ENCODE results near the gene PRMT3.

PRMT3 gene

DNA sequence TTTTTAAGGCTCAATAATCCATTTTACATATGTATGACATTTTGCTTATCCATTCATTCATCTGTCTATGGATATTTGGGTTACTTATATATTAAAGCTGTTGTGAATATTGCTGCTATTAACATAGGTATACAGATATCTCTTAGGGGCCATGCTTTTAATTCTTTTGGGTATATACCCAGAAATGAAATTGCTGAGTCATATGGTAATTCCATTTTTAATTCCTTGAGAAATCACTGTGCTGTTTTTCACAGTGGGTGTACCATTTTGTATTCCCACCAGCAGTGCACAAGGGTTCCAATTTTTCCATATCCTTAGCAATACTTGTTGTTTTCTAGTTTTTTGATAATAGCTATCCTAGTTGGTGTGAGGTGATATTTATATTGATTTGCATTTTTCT lies 19.0 kb downstream of the PRMT3 start:
- Histone ChIP-seq H3K9ac (ENCODE audit: low read depth, low read length) (no peak overlapping the region), H3K36me3 (ENCODE audit: insufficient read depth, low read length) (no peaks in the 10 kb centered on the region), H3K4me1 (ENCODE audit: insufficient read depth, low read length) (no peaks in the 10 kb centered on the region), H3K9me3 (ENCODE audit: control insufficient read depth, insufficient read depth, low read length) (no peaks in the 10 kb centered on the region)

DNA sequence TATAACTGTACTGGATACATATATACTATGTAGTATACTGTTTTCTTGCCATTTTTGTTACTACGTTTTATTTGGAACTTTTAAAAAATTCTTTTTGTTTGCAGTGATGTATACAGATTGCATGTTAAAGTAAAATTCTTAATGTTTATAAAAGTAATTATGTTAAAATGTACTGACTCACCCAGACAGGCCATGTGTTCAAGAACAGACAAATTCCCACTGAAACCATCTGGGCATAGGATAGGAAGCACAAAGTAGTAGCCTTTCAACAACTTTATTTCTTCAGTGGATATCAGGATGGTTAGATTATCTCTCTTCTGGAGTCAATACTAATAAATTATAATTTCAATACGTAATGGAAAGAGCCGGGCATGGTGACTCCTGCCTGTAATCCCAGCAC lies 19.8 kb downstream of the PRMT3 start:
- no peak overlapping the region for H3K9ac ChIP-seq (ENCODE audit: low read depth, low read length)

DNA sequence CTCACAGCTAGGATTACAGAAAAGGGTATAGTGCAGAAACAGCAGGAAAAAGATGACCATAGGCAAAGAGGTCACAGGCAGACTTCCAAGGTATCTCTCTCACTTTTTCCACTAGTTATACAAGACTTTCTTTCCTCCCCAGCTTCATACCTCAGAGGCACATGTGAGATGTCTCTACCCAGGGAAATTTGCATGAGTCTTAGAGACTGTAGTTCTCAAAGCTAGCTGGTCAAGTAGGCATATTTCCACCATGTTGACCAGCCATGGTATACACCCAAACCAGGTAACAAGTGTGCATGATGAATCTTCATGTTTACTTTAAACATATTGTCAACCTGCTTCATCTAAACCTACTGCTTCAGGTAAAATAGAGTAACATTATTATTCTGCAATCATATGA lies 27.9 kb downstream of the PRMT3 start:
- Histone ChIP-seq H3K4me1 (ENCODE audit: insufficient read depth, low read length) (no peaks in the 10 kb centered on the region), H3K36me3 (ENCODE audit: insufficient read depth, low read length) (no peaks in the 10 kb centered on the region), H3K9me3 (ENCODE audit: control insufficient read depth, insufficient read depth, low read length) (no peaks in the 10 kb centered on the region), H3K9ac (ENCODE audit: low read depth, low read length) (no peak overlapping the region)

More for the DNA sequence above, 19.8 kb downstream of the PRMT3 start:
- H3K36me3 ChIP-seq (ENCODE audit: insufficient read depth, low read length): no peaks in the 10 kb centered on the region
- H3K4me1 ChIP-seq (ENCODE audit: insufficient read depth, low read length): no peaks in the 10 kb centered on the region
- H3K9me3 ChIP-seq (ENCODE audit: control insufficient read depth, insufficient read depth, low read length): no peaks in the 10 kb centered on the region

DNA sequence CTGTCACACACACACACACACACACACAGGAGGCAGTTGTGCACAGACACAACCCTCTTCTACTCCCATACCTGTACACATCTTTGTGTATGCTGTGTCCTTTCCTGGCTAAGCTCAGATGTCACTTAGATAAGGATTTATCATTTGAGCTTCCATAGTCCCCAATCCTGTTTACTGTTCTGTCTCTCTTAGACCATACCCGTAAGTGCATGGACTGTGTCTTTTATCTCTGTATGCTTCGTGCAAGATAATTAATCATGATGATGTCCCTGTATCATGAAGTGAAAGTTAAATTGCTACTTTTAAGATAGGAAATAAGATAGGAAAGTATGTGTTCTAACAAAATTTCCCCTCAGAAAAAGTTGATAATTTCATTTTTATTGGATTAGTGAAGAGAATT lies 30.3 kb downstream of the PRMT3 start:
- no peaks in the 10 kb centered on the region; the same call in 1 of the 2 replicates for H3K36me3 ChIP-seq (ENCODE audit: insufficient read depth, low read length)
- H3K4me1 ChIP-seq (ENCODE audit: insufficient read depth, low read length): no peaks in the 10 kb centered on the region
- H3K9ac ChIP-seq (ENCODE audit: low read depth, low read length): no peak overlapping the region
- no peaks in the 10 kb centered on the region for H3K9me3 ChIP-seq (ENCODE audit: control insufficient read depth, insufficient read depth, low read length)

DNA sequence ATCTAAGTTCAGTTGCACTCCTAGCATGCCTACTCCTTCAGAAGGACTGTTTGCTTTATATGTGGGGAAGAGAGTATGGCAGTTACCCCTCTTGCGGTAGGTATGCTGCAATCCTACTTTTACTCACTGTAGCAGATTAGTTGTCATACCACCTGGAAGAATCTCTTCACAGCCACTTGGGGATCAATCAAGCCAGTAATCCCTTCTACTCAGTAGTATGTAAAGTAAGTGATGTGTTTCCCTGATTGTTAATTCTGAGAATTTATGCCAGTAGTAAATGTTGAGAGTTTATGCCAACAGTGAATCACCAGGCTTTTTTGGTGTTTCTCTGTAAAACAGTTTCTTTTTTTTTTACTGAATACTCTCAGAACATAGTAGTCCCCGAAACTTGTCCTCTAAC lies 34.4 kb downstream of the PRMT3 start:
- Histone ChIP-seq H3K36me3 (ENCODE audit: insufficient read depth, low read length) (no peaks in the 10 kb centered on the region; the same call in 1 of the 2 replicates), H3K9me3 (ENCODE audit: control insufficient read depth, insufficient read depth, low read length) (no peaks in the 10 kb centered on the region), H3K4me1 (ENCODE audit: insufficient read depth, low read length) (no peaks in the 10 kb centered on the region), H3K9ac (ENCODE audit: low read depth, low read length) (no peak overlapping the region)

DNA sequence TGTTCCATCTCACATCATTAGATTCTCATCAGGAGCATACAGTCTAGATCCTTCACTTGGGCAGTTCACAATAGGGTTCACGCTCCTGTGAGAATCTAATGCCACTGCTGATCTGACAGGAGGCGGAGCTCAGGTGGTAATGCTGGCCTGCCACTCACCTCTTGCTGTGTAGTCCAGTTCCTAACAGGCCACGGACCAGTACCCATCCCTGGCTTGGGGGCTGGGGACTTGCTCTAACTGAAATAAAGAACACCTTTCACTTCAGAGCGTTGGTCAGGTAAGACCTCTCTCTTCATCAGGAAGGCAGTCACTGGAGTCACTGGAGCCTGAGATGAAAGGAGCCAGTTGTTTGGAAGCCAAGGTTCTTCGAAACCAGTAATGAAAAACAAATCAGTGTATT lies 41.7 kb downstream of the PRMT3 start:
- Histone ChIP-seq H3K9me3 (ENCODE audit: control insufficient read depth, insufficient read depth, low read length) (no peaks in the 10 kb centered on the region), H3K36me3 (ENCODE audit: insufficient read depth, low read length) (no peaks in the 10 kb centered on the region), H3K4me1 (ENCODE audit: insufficient read depth, low read length) (no peaks in the 10 kb centered on the region), H3K9ac (ENCODE audit: low read depth, low read length) (no peak overlapping the region)

DNA sequence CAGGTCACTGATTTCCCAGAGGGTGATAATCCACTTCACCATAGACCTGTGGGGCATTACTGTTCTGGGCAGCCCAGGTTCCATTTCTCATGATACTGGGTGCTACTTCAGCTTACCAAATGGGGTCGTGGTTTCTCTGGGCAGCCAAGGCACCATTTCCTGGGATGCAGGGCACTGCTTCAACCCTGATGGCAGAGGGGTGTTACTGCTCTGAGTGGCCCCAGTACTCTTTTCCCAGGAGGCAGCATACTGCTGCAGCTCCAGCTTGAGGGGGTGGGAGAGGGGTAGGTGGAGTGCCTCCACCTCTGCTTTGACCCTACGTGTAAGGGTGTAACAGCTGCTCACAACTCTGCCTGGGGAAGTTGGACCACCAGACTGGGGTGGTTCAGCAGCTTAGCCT lies 51.1 kb downstream of the PRMT3 start:
- 0 out of 2 replicates have a peak, but pooled peaks cover 6% of the 10 kb centered on the region for H3K4me1 ChIP-seq (ENCODE audit: insufficient read depth, low read length)
- no peaks in the 10 kb centered on the region for H3K9me3 ChIP-seq (ENCODE audit: control insufficient read depth, insufficient read depth, low read length)
- H3K36me3 ChIP-seq (ENCODE audit: insufficient read depth, low read length): no peaks in the 10 kb centered on the region
- no peak overlapping the region for H3K9ac ChIP-seq (ENCODE audit: low read depth, low read length)

DNA sequence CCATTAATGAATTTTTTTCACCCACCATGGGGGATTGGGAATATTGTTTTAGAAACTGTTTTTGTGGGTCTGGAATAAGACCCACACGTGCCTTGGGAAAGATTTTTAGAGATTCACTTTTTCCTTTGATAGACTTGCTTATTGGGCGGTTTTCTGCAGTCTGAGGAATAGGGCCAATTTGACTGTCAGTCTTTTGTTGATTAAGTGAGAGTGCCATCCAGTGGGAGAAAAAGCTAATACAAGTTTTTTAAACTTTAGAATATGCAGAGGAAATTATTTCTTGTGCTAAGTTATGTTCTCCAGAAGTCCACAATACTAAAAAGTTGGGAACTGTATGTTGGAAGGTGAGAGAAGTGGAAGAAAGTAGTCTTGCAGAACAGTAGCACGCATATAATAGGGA lies 56.1 kb downstream of the PRMT3 start:
- no peaks in the 10 kb centered on the region for H3K36me3 ChIP-seq (ENCODE audit: insufficient read depth, low read length)
- H3K9me3 ChIP-seq (ENCODE audit: control insufficient read depth, insufficient read depth, low read length): no peaks in the 10 kb centered on the region
- H3K9ac ChIP-seq (ENCODE audit: low read depth, low read length): no peak overlapping the region
- peaks cover 11% of the 10 kb centered on the region for H3K4me1 ChIP-seq (ENCODE audit: insufficient read depth, low read length)

DNA sequence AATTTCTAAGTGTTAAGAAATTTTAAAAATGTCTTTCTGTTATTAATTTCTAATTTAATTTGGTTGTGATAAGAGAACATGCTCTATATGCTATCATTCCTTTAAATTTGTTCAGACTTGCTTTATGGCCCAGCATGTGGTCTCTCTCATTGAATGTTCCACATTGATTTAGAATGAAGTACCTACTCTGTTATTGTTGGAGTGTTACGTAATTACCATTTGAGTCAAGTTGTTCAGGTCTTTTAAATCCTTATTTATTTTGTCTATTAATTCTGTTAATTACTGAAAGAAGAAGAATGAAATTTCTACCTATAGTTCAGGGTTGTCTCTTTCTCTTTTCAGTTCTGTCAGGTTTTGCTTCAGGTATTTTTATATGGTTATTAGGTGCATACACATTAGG lies 57.0 kb downstream of the PRMT3 start:
- Histone ChIP-seq H3K9ac (ENCODE audit: low read depth, low read length) (no peak overlapping the region), H3K36me3 (ENCODE audit: insufficient read depth, low read length) (no peaks in the 10 kb centered on the region), H3K9me3 (ENCODE audit: control insufficient read depth, insufficient read depth, low read length) (no peaks in the 10 kb centered on the region), H3K4me1 (ENCODE audit: insufficient read depth, low read length) (peaks cover 11% of the 10 kb centered on the region)

DNA sequence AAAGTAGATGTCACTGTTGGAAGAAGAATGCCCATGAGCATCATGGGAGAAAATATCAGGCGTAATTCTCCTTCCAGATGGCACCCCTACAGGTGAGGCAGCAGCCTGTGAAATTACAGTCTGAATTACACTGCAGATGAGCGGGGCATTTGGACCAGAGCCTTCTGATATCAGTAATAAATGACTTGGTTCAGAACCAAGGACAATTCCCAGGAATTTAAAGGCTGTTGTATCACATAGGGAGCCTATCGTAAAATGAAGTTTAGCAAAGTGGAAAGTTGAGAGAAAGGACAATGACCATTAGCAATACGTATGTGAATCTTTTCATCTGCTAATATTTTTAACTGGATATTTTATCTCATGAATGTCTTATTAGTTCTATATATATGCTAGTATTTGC lies 61.3 kb downstream of the PRMT3 start:
- Histone ChIP-seq H3K36me3 (ENCODE audit: insufficient read depth, low read length) (no peaks in the 10 kb centered on the region; the same call in 1 of the 2 replicates), H3K9me3 (ENCODE audit: control insufficient read depth, insufficient read depth, low read length) (no peaks in the 10 kb centered on the region), H3K9ac (ENCODE audit: low read depth, low read length) (no peak overlapping the region), H3K4me1 (ENCODE audit: insufficient read depth, low read length) (peaks cover 5% of the 10 kb centered on the region)

DNA sequence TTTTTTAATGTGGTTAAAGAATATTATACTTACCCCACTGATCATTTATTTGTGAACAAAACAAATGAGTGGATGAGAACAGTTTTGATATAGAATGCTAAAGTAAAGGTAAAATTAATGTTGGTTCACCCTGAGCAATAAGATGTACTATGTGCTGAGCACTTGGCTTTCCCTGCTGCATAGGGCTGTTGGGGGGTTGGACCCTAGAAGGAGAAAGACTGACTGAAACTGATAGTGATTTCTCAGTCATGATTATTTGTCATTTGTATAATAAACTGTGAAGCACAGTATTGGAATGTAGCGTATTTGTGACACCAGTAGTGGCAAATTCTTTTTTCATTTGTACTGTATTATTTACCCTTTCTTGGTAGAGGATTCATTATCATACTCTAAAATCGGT lies 63.3 kb downstream of the PRMT3 start:
- Histone ChIP-seq H3K9me3 (ENCODE audit: control insufficient read depth, insufficient read depth, low read length) (no peaks in the 10 kb centered on the region), H3K9ac (ENCODE audit: low read depth, low read length) (no peak overlapping the region), H3K4me1 (ENCODE audit: insufficient read depth, low read length) (no peaks in the 10 kb centered on the region), H3K36me3 (ENCODE audit: insufficient read depth, low read length) (no peaks in the 10 kb centered on the region; the same call in 1 of the 2 replicates)

DNA sequence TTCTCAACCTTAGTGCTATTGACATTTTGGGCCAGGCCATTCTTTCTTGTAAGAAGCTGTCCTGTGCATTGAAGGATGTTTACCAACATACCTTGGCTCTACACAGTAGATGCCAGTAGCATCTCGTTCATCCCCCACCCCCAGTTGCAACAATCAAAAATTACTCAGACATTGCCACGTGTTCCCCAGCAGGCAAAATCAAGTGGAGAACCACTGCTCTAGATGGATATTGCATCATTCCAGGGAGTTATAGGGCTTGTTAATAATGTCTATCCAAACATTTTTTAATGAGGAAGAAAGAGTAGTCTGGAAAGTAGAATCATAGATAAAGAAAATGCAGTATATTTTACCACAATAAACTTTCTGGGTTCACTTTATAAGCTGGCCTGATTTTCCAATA lies 64.1 kb downstream of the PRMT3 start:
- Histone ChIP-seq H3K4me1 (ENCODE audit: insufficient read depth, low read length) (no peaks in the 10 kb centered on the region), H3K9me3 (ENCODE audit: control insufficient read depth, insufficient read depth, low read length) (no peaks in the 10 kb centered on the region), H3K9ac (ENCODE audit: low read depth, low read length) (no peak overlapping the region), H3K36me3 (ENCODE audit: insufficient read depth, low read length) (no peaks in the 10 kb centered on the region; the same call in 1 of the 2 replicates)

DNA sequence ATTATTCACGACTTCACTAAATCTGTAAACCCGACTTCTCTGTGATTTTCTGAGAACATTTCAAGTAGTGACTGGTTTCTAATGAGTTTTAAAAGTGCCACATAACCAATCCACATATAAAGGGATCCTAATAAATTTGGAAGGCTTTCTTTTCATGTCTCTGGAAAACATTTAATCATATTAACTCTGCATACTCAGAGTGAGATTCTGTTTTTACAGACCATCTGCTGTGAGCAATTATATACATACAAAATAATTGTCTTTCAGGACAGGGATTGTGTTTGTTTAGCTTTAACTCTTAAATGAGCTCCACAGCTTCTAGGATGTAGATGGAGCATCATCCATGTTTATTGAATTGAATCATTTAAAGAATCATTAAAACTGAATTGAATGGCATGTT lies 65.1 kb downstream of the PRMT3 start:
- Histone ChIP-seq H3K4me1 (ENCODE audit: insufficient read depth, low read length) (no peaks in the 10 kb centered on the region), H3K9ac (ENCODE audit: low read depth, low read length) (no peak overlapping the region), H3K36me3 (ENCODE audit: insufficient read depth, low read length) (no peaks in the 10 kb centered on the region; the same call in 1 of the 2 replicates), H3K9me3 (ENCODE audit: control insufficient read depth, insufficient read depth, low read length) (no peaks in the 10 kb centered on the region)

DNA sequence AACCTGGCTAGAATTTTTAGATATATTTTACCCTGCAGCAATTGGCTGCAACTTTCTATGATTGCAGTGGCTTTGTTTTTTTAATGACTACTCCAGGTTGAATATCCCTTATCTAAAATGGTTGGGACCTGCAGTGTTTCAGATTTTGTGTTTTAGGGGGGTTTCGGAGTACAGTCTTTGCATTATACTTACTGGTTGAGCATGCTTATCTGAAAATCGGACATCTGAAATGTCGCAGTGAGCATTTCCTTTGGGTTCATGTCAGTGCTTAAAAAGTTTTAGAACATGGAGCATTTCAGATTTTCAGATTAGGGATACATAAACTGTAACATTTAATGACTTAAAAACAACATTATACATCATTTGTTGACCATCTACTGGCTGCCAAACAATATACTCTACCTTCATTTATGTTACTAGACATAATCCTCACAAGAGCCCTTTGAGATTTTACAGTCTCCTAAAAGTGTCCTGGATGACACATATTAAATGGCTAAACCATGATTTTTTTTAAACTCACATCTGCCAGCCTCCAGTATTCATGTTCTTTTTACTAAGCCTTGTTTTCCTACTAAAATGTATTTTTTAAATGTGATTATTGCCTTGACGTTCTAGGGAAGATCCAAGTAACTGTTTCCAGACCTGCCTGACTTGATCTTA lies 66.3 kb downstream of the PRMT3 start:
- H3K36me3 ChIP-seq (ENCODE audit: insufficient read depth, low read length): no peaks in the 10 kb centered on the region; the same call in 1 of the 2 replicates
- H3K4me1 ChIP-seq (ENCODE audit: insufficient read depth, low read length): no peaks in the 10 kb centered on the region
- H3K9ac ChIP-seq (ENCODE audit: low read depth, low read length): no peak overlapping the region
- H3K9me3 ChIP-seq (ENCODE audit: control insufficient read depth, insufficient read depth, low read length): no peaks in the 10 kb centered on the region

DNA sequence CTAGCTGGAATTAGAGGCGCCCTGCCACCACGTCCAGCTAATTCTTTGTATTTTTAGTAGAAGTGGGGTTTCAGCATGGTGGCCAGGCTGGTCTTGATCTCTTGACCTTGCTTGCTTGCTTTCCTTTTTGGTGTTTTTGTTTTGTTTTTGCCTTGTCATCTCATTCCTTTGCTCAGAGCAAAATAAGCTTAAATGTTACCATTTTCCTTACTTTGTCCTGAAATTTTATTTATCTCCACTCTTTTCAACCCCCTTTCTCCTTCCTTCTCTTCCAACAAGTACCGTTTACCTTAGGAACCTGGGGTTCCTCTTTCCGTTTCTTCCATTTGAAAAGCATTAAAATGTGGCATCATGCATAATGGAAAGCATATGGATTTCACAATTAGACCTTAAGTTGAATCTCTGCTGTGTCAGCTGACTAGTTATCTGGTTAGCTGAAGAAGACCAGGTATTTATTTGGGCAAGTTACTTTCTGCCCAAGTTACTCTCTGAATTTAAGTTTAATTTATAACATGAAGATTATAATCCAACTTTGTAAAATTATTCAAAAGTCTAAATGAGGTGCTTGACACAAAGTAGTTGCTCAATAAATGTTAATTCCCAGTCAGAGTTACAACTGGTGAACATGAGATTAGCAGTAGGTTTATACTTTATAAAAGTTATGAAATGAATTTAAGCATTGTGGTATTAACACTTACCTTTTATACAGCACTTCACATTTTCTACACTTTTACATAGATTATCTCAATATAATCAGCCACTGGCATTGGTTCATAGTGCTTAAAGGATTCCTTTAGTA lies 69.7 kb downstream of the PRMT3 start:
- Histone ChIP-seq H3K36me3 (ENCODE audit: insufficient read depth, low read length) (no peaks in the 10 kb centered on the region; the same call in 1 of the 2 replicates), H3K9me3 (ENCODE audit: control insufficient read depth, insufficient read depth, low read length) (no peaks in the 10 kb centered on the region), H3K9ac (ENCODE audit: low read depth, low read length) (no peak overlapping the region), H3K4me1 (ENCODE audit: insufficient read depth, low read length) (no peaks in the 10 kb centered on the region)

All from ES-I3 (cell line).